Measurements from ENCODE around the gene KCNQ1OT1.

GRCh38 chr11:2653930-2654739 is 45.7 kb downstream of the KCNQ1OT1 start:
- TF ChIP-seq CTCF (IDR thresholded peaks at IDR 0.05 in 4 of 5, conservative IDR thresholded peaks at IDR 0.05 in 1 of 5) (no peak), POLR2A (IDR thresholded peaks at IDR 0.05) (no peak)

Data from gastrocnemius medialis (tissue), 4 donors.